ENCODE results near the gene BTBD9. TPM values are rescaled to one million over a fixed set of nuclear protein-coding genes. Genes with fewer than 3 reads are reported as not detected.

BTBD9 gene
- total and polyA plus RNA-seq, 2 donors (not counting 1 experiment from before 2014, with no cell fraction given), result 4.1 to 48.9 TPM

- peaks cover 6% of the 10 kb centered on the region for H4K20me1 ChIP-seq (ENCODE audit: control insufficient read depth, insufficient read depth, low read length, poor library complexity, severe bottlenecking)
- no peak overlapping the region for H3K4me3 ChIP-seq (ENCODE audit: control extremely low read depth in 1 of 5, extremely low read depth in 1 of 5, insufficient read depth in 1 of 5, low read depth in 2 of 5, low read length in 4 of 5)
- TF ChIP-seq CTCF (IDR thresholded peaks at IDR 0.05) (no peak), EZH2 (IDR thresholded peaks at IDR 0.05; ENCODE audit: borderline replicate concordance, insufficient read depth, low read depth, low read length, poor library complexity, severe bottlenecking) (no peak)
- Mint-ChIP-seq H3K4me3 (no peak overlapping the region), H3K27ac (peak overlapping the region; percentile 1), H3K27me3 (no peaks in the 10 kb centered on the region), H3K4me1 (peaks cover 47% of the 10 kb centered on the region), H3K9me3 (ENCODE audit: insufficient read depth) (no peaks in the 10 kb centered on the region)
- WGBS (ENCODE audit: insufficient coverage), result 91% methylated on average over 1 of the region's 1 CpG
- H3K9me3 ChIP-seq (ENCODE audit: control extremely low read depth in 1 of 3, control insufficient read depth in 2 of 3, insufficient read depth in 1 of 3, low read length in 2 of 3), result peaks cover 0 to 7% (median 0%) of the 10 kb centered on the region in 3 donors
- DNase-seq (no peak), ATAC-seq (ENCODE audit: low read depth) (no peak)
- peaks cover 16 to 20% of the 10 kb centered on the region in 2 donors for H3K4me1 ChIP-seq (ENCODE audit: control insufficient read depth in 2 of 2, insufficient read depth in 2 of 2, low read length in 2 of 2)
- no peak overlapping the region for H3K27ac ChIP-seq (ENCODE audit: low read length in 2 of 2)
- H2AFZ ChIP-seq (ENCODE audit: insufficient read depth, low read depth, low read length, poor library complexity, severe bottlenecking), result no peak overlapping the region
- intact Hi-C loops (cut with micrococcal nuclease), result loop anchor here (5.0 kb wide), 1 partner anchor 36 kb away; no protein-coding TSS in a partner anchor
- CTCF ChIA-PET, result no interaction called here
- H3K27me3 ChIP-seq (replicated peaks in 1 of 4; ENCODE audit: control extremely low read depth in 1 of 4, control insufficient read depth in 3 of 4, insufficient read depth in 4 of 4, low read length in 3 of 4), result no peaks in the 10 kb centered on the region
- H3K9ac ChIP-seq (ENCODE audit: low read length), result no peak overlapping the region
- POLR2A ChIA-PET, result no interaction called here
- H3K4me2 ChIP-seq (replicated peaks; ENCODE audit: low read depth, low read length, poor library complexity, severe bottlenecking), result no peak overlapping the region
- H3K36me3 ChIP-seq (replicated peaks in 1 of 2; ENCODE audit: control extremely low read depth in 1 of 2, control insufficient read depth in 1 of 2, extremely low read depth in 1 of 2, insufficient read depth in 2 of 2, low read length in 1 of 2), result no peaks in the 10 kb centered on the region
- H3K79me2 ChIP-seq (ENCODE audit: control insufficient read depth, insufficient read depth, low read length), result peaks cover 31% of the 10 kb centered on the region
Observed at GRCh38 chr6:38636027-38636426, 3.7 kb downstream of the BTBD9 start.

GRCh38 chr6:38634518-38634917, 5.2 kb downstream of the BTBD9 start:
- peaks cover 21% of the 10 kb centered on the region for H3K79me2 ChIP-seq (ENCODE audit: control insufficient read depth, insufficient read depth, low read length)
- Mint-ChIP-seq H3K27me3 (no peaks in the 10 kb centered on the region), H3K4me3 (no peak overlapping the region), H3K9me3 (ENCODE audit: insufficient read depth) (no peaks in the 10 kb centered on the region), H3K27ac (no peak overlapping the region), H3K4me1 (peaks cover 43% of the 10 kb centered on the region)
- H4K20me1 ChIP-seq (ENCODE audit: control insufficient read depth, insufficient read depth, low read length, poor library complexity, severe bottlenecking), result peaks cover 6% of the 10 kb centered on the region
- WGBS (ENCODE audit: insufficient coverage), result no CpG with 5 or more reads among the region's 1 CpG
- TF ChIP-seq EZH2 (IDR thresholded peaks at IDR 0.05; ENCODE audit: borderline replicate concordance, insufficient read depth, low read depth, low read length, poor library complexity, severe bottlenecking) (no peak), CTCF (IDR thresholded peaks at IDR 0.05) (no peak)
- ChIA-PET CTCF (interaction anchor here (1.5 kb wide), 1 partner anchor 64 kb away, joined by 3 read pairs; no protein-coding TSS in a partner anchor), POLR2A (no interaction called here)
- H3K9ac ChIP-seq (ENCODE audit: low read length), result no peak overlapping the region
- peaks cover 9 to 12% of the 10 kb centered on the region in 2 donors for H3K4me1 ChIP-seq (ENCODE audit: control insufficient read depth in 2 of 2, insufficient read depth in 2 of 2, low read length in 2 of 2)
- intact Hi-C loops (cut with micrococcal nuclease), result no loop called here
- ATAC-seq (ENCODE audit: low read depth) (no peak), DNase-seq (no peak)
- H2AFZ ChIP-seq (ENCODE audit: insufficient read depth, low read depth, low read length, poor library complexity, severe bottlenecking), result no peak overlapping the region
- H3K4me2 ChIP-seq (replicated peaks; ENCODE audit: low read depth, low read length, poor library complexity, severe bottlenecking), result no peak overlapping the region
- H3K27ac ChIP-seq (ENCODE audit: low read length in 2 of 2), result no peak overlapping the region
- H3K4me3 ChIP-seq (ENCODE audit: control extremely low read depth in 1 of 5, extremely low read depth in 1 of 5, insufficient read depth in 1 of 5, low read depth in 2 of 5, low read length in 4 of 5), result no peak overlapping the region
- no peaks in the 10 kb centered on the region for H3K27me3 ChIP-seq (replicated peaks in 1 of 4; ENCODE audit: control extremely low read depth in 1 of 4, control insufficient read depth in 3 of 4, insufficient read depth in 4 of 4, low read length in 3 of 4)
- peaks cover 0 to 7% (median 0%) of the 10 kb centered on the region in 3 donors for H3K9me3 ChIP-seq (ENCODE audit: control extremely low read depth in 1 of 3, control insufficient read depth in 2 of 3, insufficient read depth in 1 of 3, low read length in 2 of 3)
- H3K36me3 ChIP-seq (replicated peaks in 1 of 2; ENCODE audit: control extremely low read depth in 1 of 2, control insufficient read depth in 1 of 2, extremely low read depth in 1 of 2, insufficient read depth in 2 of 2, low read length in 1 of 2), result no peaks in the 10 kb centered on the region

Measured in B cell (primary cell).